T follicular helper cell (primary cell): ENCODE results near the gene TIMM44.
A peak's percentile ranks its signal among the peaks of the same experiment; 100 is the strongest.
"Not testable (repeated sequence)": the region's sequence is repeated elsewhere in the genome, so short reads cannot be mapped to it uniquely, and the experiment has no call there.

Experiments
- DNase-seq: peaks from one replicate; pipeline ENCODE4 v3.0.0-alpha.2; 2020; ENCODE audit warnings: low read depth

The TIMM44 gene

DNA sequence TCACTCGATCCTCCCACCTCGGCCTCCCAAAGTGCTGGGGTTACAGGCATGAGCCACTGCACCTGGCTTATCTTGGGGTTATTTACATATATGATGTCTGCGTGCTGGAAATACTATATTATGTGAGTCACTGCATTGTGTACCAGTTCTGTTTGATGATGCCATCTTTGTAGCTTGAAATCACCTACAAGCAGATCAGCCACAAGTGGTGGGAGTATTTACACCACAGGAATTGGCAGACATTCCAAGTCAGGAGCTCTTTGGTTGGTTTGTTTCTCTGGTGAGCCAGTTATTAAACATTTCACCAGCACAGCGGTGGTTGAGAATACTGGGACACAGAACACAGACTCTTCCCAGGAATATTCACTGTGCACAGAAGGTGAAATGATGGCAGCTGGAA is 4.5 kb upstream of the TIMM44 start:
- DNase-seq = no peak

DNA sequence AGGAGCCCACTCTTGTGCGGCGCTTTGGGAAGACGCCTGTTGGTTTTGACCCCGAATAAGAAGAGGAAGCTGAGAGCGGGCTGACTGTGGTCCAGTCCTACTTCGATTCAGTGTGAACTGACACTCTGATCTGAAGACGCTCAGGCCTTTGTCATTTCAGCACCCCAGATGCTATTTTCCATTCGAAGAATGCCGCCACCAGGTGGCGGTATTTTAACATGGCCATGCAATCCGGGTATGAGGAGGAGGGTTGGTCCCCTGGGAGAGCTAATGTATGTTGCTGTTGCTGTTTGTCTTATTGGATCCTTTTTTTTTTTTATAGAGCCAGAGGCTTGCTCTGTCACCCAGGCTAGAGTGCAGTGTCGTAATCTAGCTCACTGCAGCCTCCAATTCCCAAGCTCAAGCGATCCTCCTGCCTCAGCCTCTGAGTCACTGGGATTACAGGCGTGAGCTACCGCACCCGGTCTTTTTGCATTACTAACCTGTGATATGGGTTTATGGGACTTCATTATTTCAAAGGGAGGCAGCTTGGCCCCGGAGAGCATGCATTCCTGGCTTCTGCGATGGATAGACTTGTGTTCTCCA is 803 bp upstream of the TIMM44 start:
- peak; percentile 80 for DNase-seq

DNA sequence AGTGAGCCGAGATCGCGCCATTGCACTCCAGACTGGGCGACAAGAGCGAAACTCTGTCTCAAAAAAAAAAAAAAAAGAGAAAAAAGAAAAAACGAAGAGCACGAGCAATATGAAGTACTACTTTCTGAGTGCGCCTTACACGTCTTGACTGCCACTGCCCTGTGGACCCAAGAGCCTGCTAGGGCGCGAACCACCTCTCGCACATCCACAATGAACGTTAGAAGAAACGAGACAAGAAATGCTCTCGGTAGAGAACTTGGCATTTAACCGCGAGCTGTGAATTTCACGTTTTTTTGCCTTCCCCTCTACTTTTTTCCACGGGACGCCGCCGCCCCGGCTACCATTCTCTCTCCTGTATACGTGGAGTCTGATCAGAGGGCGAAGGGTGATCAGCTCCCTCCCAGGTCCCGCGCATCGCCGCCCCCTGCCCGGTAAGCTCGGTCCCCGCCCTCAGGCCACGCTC is 454 bp downstream of the TIMM44 start:
- DNase-seq = no peak

DNA sequence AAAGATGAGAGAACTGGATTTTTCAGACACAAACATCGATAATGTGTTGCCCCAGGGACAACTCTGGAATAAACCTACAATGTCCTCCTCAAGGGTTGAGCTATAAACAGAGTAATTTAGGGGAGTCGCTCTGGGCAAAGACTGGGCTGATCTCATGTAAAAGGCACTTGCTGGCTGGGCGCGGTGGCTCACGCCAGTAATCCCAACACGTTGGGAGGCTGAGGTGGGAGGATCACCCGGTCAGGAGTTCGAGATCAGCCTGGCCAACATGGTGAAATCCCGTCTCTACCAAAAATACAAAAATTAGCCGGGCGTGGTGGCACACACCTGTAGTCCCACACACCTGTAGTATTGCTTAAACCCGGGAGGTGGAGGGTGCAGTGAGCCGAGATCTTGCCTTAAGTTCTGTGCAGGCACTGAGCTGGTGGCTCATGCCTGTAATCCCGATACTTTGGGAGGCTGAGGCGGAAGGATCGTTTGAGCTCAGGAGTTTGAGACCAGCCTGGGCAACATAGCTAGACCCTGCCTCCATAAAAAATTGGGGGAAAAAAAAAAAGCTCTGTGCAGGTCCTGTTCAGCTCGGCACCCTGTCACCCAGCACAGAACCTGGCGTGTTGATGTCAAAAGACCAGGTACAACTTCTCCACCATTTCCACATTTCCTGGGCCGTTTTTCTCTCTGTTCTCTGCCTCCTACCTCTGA is 1.4 kb downstream of the TIMM44 start:
- no peak for DNase-seq

DNA sequence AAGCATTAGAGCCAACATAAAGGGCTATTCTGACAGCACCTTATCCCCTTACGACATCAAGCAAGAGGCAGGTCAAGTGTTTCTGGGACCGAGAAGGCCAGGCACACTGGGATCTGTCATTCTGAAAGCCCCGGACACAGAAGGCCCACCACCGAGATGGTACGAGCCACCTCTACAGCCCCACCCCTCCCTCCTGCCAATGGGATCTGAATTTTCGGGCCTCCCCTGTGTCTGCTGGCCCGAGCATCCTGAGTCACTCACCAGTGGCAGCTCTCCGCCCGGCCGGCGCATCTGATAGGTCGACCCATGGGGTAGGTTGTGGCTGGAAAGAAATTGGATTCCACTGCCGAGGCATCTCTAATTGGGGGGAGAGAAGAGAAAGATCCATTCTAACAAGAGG is 2.6 kb downstream of the TIMM44 start:
- DNase-seq = no peak

DNA sequence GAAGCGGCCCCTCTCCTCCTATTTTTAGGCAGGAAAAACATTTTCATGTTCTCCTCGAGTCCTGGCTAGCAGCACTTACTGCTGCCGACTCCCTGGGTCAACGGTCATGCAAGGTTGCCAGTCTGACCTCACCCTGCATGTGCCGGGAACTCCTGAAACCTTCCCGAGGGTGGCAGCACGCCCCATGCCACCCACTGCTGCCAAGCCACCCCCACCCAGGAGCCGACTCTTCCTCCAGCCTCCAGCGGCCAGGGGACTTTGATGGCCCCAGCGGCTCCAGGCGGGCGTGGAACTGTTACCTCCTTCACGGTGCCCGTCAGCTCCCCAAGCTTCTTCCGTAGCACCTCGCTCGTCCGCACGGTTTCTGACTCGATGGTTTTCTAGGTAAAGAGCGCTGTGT is 8.7 kb downstream of the TIMM44 start:
- DNase-seq = no peak

DNA sequence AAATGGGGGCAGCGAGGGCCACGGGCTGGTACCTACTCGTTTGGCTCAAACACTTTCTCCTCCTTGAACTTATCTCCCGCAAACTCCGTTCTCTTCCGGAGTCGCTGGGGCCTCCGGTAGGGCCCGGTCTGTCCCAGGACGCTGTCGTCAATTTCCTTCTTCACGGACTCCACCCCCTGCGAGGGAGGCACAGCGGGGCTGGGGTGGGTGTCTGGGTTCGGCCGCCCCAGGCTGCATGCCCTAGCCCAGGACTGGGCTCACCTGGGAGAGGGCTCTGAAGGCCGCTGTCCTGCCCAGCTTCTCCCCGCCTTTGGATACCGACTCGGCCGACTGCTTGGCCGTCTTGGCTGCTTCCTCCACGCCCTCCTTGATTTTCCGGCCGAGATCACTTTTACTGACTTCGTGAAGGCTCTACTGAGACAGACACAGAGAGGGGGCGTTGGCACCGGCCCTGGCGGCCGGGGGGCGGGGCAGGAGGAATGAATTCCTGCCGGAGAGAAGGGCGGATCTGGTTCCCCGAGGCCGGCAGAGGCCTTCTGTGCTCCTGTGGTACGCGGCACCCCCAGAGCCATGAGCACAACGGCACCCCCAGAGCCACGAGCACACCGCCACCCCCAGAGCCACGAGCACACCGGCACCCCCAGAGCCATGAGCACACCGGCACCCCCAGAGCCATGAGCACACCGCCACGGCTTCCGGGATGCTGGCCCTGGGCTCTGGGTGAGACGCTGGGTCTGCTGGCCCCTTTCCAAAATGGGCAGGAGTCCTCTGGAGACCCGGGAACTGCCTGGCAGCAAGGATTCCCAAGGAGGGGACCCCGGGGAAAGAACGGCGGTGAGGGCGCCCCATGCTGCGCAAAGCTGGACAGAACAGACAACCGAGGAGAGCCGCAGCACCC is 9.4 kb downstream of the TIMM44 start:
- DNase-seq = no peak

DNA sequence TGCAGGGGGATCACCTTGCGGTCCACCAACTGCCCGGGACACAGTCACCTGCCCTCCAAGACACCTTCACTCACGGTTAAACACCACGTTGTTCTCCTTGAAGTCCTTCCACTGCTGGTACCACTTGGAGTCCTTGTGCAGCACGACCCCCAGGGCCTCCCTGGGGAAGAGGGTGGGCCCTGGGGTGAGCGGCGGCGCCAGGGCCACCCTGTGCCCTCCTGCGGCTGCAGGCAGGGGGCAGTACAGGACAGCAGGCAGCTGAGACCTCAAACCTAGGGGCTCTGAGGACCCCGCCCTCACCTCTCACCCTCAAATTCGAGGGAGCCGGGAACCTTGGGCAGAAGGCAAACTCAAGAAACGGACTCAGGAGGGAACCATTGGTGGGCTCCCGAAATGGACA is 10.1 kb downstream of the TIMM44 start:
- DNase-seq = no peak

DNA sequence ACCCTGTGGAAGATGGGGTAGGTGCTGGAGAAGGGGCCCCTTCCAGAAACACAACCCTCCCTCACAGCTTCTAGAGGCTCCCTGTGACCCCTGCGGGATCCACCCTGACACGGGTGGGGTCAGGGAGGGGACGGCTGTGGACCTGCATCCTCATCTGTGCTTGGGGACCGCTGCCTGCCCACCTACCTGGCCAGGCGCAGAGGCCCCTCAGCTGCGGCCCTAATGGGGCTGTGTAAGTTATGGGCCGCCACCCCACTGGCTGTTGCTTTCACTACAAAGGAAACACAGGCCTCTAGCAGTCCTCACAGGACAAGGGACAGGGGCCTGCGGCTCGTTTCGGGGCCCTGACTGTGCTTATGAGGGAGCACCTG is 10.6 kb downstream of the TIMM44 start:
- DNase-seq = no peak

DNA sequence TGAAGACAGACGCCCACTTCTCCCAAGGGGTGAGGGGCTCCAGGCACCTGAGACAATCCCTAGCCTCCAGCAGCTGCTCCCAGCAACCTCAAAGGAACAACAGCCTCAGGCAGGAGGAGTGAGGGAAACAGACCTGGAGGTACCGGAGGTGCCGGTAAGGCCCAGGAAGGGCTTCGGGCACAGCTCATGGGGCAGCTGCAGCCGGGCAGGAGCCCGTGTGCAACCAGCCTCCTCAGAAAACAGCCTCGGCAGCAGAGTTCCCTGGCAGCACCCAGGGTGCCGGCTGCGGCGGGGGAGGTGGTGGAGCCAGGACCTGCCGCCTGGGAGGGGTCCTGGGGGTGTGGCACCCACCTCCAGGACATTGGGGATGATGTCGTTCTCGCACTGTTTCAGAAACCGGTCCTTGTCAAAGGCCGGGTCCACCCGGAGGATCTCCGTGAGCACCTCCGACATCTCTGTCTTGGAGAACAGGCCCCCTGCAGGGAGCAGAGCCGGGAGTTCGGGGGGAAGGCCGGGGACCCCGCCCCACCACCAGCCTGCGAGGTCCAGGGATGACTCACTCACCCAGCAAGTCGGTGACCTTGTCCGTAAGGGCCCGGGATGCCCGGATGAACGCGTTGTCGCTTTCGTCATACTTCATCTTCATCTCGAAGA is 11.1 kb downstream of the TIMM44 start:
- no peak for DNase-seq

DNA sequence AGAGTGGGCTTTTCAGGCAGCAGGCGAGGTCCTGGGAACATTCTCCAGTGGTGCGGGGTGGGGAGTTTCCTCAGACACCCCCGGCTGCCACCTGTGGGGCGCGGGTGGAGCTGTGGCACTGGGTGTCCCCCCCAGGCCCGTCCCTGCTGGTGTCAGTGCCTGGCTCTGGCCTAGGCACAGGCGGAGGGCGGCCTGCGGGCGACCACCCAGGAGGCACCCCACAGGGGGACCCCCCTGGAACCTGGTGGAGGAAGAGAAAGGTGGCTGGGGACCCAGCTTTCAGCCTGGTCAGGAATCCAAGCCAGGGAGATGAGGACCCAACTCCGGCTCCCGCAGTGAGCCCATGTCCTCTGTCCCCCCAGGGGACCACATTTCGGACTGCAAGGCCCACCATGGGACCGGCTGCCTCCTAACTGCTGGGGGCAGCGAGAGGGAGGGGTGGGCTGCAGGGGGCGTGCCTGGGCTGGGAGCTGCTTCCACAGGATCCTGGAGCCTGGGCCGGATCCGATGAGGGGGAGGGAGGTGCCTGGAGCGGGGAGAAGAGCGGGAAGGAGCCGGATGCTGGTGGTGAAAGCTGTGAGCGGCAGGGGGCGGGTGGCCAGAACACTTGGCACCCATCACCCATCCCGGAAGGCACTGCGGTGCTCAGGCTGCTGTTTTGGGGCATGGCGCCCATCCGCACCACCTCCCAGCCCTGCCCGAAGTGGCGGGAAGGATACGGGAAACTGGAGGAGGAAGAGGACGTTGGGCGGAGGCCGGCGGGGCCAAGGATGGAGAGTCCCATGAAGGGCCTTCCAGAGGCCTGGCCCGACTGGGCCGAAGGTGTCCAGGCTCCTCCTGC is 12.0 kb downstream of the TIMM44 start:
- DNase-seq = no peak

DNA sequence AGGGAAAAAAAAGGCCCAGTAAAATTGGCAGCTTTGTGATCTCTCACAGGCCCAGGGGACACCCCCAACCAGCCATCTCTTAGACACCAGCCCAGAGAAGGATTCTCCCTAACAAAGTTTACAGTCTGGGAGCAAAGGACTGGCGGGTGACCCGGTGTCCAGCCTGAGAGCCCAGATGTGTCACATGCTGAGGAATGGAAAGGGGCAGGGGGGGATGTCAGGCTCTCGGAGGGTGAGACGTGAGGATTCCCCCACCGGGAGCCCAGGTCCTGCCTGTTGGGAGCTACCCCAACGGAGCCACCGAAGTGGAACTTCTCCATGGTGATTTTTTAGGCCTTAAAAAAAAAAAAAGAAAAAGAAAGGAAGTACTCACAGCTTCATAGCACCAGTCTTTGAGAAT is 12.7 kb downstream of the TIMM44 start:
- DNase-seq = no peak

DNA sequence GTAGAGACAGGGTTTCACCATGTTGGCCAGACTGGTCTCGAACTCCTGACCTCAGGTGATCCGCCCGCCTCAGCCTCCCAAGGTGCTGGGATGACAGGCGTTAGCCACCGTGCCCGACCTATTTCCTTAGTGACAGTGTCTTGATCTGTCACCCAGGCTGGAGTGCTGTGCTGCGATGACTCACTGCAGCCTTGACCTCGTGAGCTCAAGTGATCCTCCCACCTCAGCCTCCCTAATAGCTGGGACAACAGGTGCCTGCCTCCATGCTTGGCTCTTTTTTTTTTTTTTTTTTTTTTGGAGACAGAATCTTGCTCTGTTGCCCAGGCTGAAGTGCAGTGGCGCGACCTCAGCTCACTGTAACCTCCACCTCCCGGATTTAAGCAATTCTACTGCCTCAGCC is 13.4 kb downstream of the TIMM44 start:
- DNase-seq = not testable (repeated sequence)

DNA sequence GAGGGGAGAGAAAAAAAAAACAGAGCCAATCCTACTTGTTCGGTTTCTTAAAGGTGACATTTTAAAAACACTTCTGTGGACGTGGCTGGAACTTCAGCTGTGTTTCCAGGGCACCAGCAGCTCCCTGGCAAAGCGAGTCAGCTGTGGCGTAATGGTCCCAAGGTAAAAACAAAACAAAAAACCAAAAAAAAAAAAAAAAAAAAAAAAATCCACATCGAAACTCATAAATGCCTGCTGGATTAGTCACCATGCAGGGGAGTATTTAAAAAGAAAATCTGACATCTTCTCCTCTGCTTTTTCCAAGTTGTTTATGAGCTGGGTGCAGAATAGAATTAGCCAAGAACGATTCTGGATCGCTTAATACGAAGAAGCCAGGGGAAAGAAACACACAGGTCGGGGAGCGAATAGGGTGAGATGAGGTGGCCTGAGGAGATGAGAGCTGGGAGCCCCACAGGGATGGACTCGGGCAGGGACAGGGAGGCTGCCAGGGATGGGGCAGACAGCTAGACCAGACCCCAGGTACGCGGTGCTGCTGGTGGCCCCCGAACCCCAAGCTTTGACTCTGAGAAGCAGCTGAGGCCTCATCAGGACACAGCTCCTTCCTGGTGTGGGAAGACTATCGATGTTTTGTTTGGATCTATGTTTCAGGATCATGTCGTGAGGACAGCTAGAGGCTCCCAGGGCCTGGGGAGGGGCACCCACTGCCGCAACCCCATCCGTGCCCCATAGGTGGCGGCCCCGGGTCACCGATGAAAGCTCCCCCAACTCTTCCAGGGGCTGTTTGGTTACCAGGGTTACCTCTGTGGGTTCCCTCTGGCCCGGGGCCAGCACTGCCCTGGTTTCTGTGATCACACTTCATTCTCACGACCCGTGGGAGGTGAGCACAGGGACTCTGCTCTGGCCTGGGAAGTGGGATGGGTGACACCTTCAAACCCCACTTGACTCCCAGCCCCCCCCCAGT is 14.4 kb downstream of the TIMM44 start:
- DNase-seq = peak; percentile 70

DNA sequence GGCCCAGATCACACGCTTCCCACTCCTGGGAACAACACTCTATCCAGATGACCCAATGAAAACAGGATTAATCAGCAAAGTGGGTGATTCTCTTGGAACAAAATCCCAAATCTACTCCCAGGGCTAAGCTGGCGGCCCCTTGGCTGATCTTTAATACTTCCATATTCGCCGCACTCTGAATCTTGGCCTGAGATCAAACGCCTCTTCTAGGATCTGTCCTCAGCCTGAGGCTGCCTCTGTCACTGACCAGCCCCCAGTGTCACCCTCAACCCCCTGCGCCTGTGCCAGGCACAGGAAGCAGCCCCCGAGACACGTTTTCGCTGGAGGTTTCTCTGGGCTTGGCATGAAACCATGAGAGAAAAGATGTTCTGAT is 15.1 kb downstream of the TIMM44 start:
- no peak for DNase-seq

DNA sequence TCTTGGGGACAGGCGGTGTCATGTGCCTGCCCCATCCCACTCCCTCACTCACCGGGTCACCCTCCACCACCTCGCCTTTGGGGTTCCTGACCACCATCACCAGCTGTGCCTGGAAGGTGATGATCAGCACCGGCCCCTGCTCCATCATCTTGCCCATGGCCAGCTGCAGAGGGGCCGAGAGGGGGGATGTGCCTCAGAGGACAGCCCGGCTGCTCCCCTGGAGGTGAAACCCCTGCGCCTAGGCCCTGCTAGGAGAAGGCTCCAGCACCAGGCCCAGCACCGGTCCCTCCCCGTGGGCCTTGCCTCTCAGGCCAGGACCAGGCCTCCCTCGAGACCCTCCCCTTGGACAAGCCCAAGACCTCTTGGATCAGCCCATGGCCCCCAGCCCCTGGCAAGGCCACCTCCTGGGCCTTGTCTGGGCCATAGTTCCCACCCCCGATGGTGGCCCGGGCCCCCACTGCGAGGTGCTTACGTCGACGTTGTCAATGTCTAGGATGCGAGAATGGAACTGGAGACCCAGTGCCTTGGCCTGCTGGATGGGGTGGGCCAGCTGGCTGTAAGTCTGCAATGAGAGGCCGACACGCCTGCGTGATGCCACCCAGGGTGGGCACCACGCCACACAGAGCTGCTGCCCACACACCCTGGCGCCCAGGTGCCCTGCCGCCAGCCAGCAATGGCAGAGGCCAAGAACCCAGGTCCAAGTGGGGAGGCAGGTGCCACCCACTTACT is 15.7 kb downstream of the TIMM44 start:
- no peak for DNase-seq

DNA sequence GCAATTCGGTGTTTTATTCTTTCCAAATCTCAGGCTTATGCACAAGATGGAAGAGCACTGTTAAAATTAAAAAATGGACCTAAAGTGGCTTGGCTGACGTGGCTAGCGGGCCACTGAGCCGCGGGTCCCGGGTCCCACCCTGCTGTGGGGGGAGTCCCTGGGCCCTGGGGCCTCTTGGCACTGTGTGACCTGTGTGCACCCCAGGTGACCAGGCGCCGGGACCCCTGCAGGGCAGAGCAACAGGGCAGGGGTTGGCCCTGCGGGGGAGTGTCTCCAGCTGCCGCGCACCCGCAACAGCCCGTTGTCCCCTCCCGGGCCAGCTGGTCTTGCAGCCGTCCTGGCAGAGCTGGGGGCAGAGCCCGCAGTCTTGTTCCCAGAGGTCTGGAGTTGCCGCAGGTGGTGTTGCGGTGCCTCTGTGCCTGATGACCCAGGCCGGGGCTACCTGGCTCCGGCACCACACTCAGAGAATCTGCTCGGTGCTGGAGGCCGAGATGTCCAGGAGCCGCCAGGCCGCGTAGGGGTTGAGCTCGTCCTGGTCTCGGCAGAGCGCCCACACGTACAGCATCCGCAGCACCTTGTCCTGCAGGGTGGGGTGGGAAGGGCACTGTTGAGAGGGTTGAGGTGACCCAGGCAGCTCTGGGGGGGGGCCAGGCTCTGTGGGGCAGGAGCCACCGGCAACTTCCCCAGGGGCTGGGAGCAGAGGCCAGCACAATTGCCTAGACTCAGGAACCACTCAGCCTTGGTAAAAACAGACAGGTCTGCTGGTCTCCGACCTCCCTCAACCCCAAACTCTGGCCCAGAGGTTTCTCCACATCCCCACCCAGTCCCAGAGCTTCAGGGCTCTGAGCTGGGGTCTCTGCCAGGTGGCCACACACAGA is 16.5 kb downstream of the TIMM44 start:
- DNase-seq = no peak

DNA sequence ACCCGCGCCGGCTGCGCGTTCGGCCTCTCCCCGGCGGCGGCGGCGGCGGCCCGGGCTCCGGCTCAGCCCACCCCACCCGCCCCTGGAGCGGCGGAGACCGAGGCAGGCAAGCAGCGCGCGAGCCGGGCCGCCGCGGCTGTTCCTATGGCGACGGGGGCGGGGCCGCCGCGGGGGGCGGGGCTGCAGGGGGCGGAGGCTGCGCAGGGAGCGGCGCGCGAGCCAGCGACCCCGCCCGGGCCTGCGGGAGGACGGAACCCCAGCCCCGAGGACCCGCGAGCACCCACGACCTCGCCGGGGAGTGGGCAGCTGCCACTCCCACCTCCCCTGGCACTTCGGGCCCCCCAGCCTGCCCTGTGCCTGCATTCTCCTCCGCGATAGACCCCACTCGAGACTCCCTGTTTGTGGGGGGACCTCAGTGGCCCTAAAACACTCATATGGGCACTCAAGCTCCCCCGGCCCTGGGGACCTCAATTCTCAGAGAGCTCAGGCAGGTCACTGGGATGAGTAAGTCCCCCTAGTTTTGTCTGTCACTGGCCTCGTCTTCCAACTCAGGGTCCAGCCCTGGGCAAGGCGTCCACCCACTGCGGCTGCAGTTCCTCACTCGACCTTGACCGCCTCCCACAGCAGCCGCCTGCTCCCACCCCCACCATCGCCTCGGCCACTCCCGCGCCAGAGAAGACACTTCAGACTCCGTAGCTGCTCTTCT is 17.3 kb downstream of the TIMM44 start, which contains the start of gene CTXN1:
Gene CTXN1 (minus strand): TSS at position 115 of the 706 bp plus-strand sequence. CDS start 597 bp downstream, outside the sequence.
- peak; percentile 76 for DNase-seq
